HG03175 (cell line): ENCODE results near the gene GLS2.
"Not testable (repeated sequence)": the region's sequence is repeated elsewhere in the genome, so short reads cannot be mapped to it uniquely, and the experiment has no call there.

ENCODE experiments used
- ATAC-seq: cut with Tn5 transposase; IDR thresholded peaks from one replicate; pipeline ENCODE4 v1.9.1; 2021; ENCODE audit warnings: mild to moderate bottlenecking, moderate library complexity; ENCODE audit not compliant: unreplicated experiment

GLS2 gene

GRCh38 chr12:56448860-56449621, 38.9 kb downstream of the GLS2 start, which contains the start of gene TIMELESS:
Gene TIMELESS (minus strand): TSS chr12:56449426. CDS start chr12:56434170, 15,256 bp downstream.
- peak; percentile 95 for ATAC-seq

- ATAC-seq = not testable (repeated sequence)
Observed at GRCh38 chr12:56443208-56443607, 44.8 kb downstream of the GLS2 start.

GRCh38 chr12:56437430-56438176, 50.4 kb downstream of the GLS2 start:
- ATAC-seq = no peak

GRCh38 chr12:56434828-56435227, 53.1 kb downstream of the GLS2 start:
- ATAC-seq = no peak

GRCh38 chr12:56431850-56432249, 56.1 kb downstream of the GLS2 start:
- no peak for ATAC-seq

- no peak for ATAC-seq
Observed at GRCh38 chr12:56431288-56431687, 56.7 kb downstream of the GLS2 start.

GRCh38 chr12:56425940-56426438, 62.0 kb downstream of the GLS2 start:
- no peak for ATAC-seq

GRCh38 chr12:56425193-56425592, 62.8 kb downstream of the GLS2 start:
- ATAC-seq = no peak
